ENCODE measurements around the gene SGCE.

SGCE gene

GRCh38 chr7:94562525-94562924, 93.4 kb downstream of the SGCE start:
- DNase-seq: no peak

GRCh38 chr7:94561841-94562514, 94.0 kb downstream of the SGCE start:
- DNase-seq: no peak

- no peak for DNase-seq
These were observed 96.0 kb downstream of the SGCE start for GRCh38 chr7:94559972-94560371.

- DNase-seq: no peak
These were observed 98.7 kb downstream of the SGCE start for GRCh38 chr7:94557215-94557614.

- no peak for DNase-seq
These were observed 99.9 kb downstream of the SGCE start for GRCh38 chr7:94556028-94556427.

- DNase-seq: no peak
These were observed 108.8 kb downstream of the SGCE start for GRCh38 chr7:94547126-94547525.

GRCh38 chr7:94540428-94540827, 115.5 kb downstream of the SGCE start:
- DNase-seq: no peak

All from suppressor macrophage (primary cell).